Cardiac muscle cell (in vitro differentiated cells and primary cell): Measurements from ENCODE around the gene CDK2AP2. TPM values are rescaled to one million over a fixed set of nuclear protein-coding genes. Genes with fewer than 3 reads are reported as not detected.
A peak's percentile ranks its signal among the peaks of the same experiment; 100 is the strongest.

Experiments used
- DNase-seq, 2 donors: peaks; one replicate each; pipeline versions ENCODE4 v3.0.0 to v3.0.0-alpha.2; 2010 to 2017; ENCODE audit warnings: low read depth in 1 of 2, low spot score in 1 of 2
- H3K27ac ChIP-seq: fragments of 200-600 bp; sonication (generic); 2 replicates; pipeline ENCODE4 v1.5.1; 2016
- H3K27me3 ChIP-seq: fragments of 200-600 bp; sonication (generic); 2 replicates; pipeline ENCODE4 v1.6.0; 2016; ENCODE audit warnings: control low read depth
- H3K36me3 ChIP-seq: fragments of 200-600 bp; sonication (generic); 2 replicates; pipeline ENCODE4 v1.5.1; 2016; ENCODE audit warnings: control low read depth
- H3K4me1 ChIP-seq: fragments of 200-600 bp; sonication (generic); 2 replicates; pipeline ENCODE4 v1.8.1; 2017; ENCODE audit warnings: low read depth, mild to moderate bottlenecking, mixed run types
- H3K4me3 ChIP-seq: fragments of 200-600 bp; sonication (generic); 2 replicates; pipeline ENCODE4 v1.5.1; 2016; ENCODE audit warnings: mild to moderate bottlenecking
- H3K9me3 ChIP-seq: fragments of 200-600 bp; sonication (generic); 2 replicates; pipeline ENCODE4 v1.5.1; 2017; ENCODE audit warnings: low read depth, mild to moderate bottlenecking, control low read depth
- polyA plus RNA-seq: library from polyadenylated mRNA; unstranded; fragments of >200 nt; fragmentation: Nextera tagmentation; extraction: Ambion mirVana; gene quantifications from 2 replicates; pipeline ENCODE4 v1.2.1, GENCODE V29; 2016
- total RNA-seq: library from RNA; depleted of rRNA; stranded (reverse); fragments of >200 nt; gene quantifications from 2 replicates; pipeline ENCODE4 v1.2.3, GENCODE V29; 2016
- TF ChIP-seq, protein P1 (sequence below): IDR thresholded peaks from 2 replicates; pipeline ENCODE4 v1.5.1; 2012; ENCODE audit warnings: low read depth, mild to moderate bottlenecking, low read length

Gene CDK2AP2
- total and polyA plus RNA-seq, 2 experiments from 2014 or later = 38.5 to 136 TPM

DNA sequence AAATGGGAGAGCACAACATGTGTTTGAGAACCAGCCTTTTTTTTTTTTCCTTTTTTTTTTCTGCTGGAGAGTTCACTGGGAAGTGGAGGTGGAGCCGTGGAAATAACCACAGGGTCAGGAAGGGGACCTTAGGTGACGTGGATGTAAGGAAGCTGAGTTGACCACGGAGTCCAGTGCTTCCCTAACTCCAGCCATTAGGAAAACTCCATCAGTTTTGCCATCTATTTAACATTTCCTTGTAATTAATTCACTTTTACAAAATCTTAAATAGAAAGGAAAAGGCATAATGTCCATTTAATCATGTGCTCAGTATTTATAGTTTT lies 2.0 kb upstream of the CDK2AP2 start:
- TF ChIP-seq, protein P1, sequence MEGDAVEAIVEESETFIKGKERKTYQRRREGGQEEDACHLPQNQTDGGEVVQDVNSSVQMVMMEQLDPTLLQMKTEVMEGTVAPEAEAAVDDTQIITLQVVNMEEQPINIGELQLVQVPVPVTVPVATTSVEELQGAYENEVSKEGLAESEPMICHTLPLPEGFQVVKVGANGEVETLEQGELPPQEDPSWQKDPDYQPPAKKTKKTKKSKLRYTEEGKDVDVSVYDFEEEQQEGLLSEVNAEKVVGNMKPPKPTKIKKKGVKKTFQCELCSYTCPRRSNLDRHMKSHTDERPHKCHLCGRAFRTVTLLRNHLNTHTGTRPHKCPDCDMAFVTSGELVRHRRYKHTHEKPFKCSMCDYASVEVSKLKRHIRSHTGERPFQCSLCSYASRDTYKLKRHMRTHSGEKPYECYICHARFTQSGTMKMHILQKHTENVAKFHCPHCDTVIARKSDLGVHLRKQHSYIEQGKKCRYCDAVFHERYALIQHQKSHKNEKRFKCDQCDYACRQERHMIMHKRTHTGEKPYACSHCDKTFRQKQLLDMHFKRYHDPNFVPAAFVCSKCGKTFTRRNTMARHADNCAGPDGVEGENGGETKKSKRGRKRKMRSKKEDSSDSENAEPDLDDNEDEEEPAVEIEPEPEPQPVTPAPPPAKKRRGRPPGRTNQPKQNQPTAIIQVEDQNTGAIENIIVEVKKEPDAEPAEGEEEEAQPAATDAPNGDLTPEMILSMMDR = no peak
- no peak for DNase-seq
- peaks cover 4% of the 10 kb centered on the region for H3K4me1 ChIP-seq
- no peak overlapping the region for H3K27ac ChIP-seq
- H3K27me3 ChIP-seq = peaks cover 20% of the 10 kb centered on the region
- H3K9me3 ChIP-seq = no peaks in the 10 kb centered on the region
- no peaks in the 10 kb centered on the region for H3K36me3 ChIP-seq
- no peak overlapping the region for H3K4me3 ChIP-seq

DNA sequence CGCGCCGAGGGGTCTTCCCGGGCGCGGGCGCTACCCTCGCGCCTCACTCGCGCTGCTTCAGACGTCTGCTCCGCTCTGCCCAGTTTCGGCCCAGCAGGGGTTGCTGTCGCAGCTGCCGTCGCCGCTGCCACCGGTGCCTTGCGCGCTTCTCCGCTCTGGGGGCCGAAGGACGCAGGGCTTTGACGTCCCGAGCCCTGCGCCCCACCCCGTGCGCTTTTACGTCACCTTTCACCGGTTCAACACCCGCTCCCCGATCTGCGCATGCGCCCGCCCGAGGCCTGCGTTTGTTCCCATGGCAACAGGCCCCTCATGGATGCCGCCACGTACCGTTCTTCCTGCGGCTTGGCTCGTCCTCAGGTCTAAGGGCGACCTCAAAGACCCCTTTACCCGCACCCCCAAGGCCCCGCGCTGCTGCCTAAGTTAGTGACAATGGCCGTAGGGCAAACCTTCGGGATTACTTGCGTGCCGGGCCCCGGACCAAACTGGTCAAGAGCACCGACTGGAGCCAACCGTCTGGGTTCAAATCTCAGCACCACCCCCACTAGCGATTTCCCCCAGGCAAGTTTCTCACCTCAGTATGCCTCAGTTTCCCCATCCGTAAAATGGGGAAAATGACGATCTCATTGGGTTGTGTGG lies 642 bp upstream of the CDK2AP2 start:
- H3K4me1 ChIP-seq = peaks cover 4% of the 10 kb centered on the region
- DNase-seq = peak; percentile 98 to 99
- TF ChIP-seq, protein P1 = no peak
- no peaks in the 10 kb centered on the region for H3K9me3 ChIP-seq
- no peaks in the 10 kb centered on the region for H3K36me3 ChIP-seq
- peak overlapping the region; percentile 59 for H3K4me3 ChIP-seq
- H3K27ac ChIP-seq = peak overlapping the region; percentile 97
- H3K27me3 ChIP-seq = peaks cover 11% of the 10 kb centered on the region

DNA sequence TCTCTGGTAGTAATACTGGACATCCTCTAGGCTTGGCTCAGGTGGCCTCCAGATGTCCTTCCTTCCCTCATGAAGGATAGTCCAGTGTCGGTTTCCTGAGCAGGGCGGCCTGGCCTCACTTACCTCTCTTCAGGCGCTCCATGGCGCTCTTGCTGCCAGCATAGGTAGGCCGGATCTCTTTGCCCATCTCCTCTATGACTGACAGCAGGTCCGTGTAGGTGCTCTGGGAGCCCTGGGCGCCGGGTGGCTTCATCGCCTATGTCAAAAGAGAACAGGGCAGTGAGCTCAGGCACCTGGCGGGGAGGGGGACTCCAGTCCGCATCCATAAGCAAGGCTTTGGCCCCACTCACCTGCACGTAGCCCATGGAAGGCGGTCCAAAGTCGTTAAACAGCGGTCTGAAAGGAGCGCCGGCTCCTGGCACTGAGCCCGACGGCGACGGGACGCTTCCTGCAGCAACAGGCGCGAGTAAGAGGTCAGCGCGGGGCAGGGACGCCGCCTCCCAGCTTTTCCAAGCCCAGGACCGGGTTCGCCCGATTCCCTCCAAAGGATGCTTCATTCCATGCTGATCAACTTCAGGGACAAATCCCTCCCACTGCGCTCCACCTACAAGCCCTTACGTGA lies 609 bp downstream of the CDK2AP2 start:
- DNase-seq = no peak
- H3K36me3 ChIP-seq = no peaks in the 10 kb centered on the region
- peaks cover 15% of the 10 kb centered on the region for H3K27me3 ChIP-seq
- peak overlapping the region; percentile 85 for H3K27ac ChIP-seq
- H3K4me3 ChIP-seq = peak overlapping the region; percentile 64
- no peaks in the 10 kb centered on the region for H3K9me3 ChIP-seq
- TF ChIP-seq, protein P1 = no peak
- peaks cover 4% of the 10 kb centered on the region for H3K4me1 ChIP-seq

DNA sequence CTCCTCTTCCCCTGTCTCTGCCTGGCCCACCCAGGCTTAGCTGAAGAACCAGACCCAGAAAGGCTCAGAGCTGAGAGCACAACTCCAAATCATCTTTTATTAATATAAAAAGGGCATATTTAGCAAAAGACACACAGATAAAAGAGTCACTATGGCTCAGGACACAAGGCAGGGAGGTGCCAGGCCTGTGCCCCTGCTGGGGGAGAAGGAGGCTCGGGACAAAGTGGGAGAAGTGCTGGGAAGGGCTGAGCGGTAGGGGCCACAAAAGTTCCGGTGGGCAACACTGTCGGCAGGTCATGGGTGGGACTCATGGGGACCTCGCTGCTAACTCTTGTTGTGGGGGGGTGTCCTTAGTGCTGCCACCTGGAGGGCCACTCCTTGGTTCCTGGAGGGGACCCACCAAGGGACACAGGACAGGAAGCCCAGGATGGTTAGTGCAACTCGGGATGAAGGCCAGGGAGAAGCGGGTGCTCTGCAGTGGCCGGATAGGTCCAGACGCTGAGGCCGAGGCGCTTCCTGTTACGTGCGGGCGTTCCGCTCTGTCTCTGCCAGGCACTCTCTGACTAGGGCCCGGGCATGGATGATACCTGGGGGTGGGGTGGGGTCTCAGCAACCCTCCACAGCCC lies 1.4 kb downstream of the CDK2AP2 start:
- Histone ChIP-seq H3K9me3 (no peaks in the 10 kb centered on the region), H3K27me3 (peaks cover 9% of the 10 kb centered on the region), H3K36me3 (no peaks in the 10 kb centered on the region), H3K4me1 (peaks cover 4% of the 10 kb centered on the region), H3K27ac (no peak overlapping the region), H3K4me3 (no peak overlapping the region)
- no peak for DNase-seq
- TF ChIP-seq, protein P1 = no peak

DNA sequence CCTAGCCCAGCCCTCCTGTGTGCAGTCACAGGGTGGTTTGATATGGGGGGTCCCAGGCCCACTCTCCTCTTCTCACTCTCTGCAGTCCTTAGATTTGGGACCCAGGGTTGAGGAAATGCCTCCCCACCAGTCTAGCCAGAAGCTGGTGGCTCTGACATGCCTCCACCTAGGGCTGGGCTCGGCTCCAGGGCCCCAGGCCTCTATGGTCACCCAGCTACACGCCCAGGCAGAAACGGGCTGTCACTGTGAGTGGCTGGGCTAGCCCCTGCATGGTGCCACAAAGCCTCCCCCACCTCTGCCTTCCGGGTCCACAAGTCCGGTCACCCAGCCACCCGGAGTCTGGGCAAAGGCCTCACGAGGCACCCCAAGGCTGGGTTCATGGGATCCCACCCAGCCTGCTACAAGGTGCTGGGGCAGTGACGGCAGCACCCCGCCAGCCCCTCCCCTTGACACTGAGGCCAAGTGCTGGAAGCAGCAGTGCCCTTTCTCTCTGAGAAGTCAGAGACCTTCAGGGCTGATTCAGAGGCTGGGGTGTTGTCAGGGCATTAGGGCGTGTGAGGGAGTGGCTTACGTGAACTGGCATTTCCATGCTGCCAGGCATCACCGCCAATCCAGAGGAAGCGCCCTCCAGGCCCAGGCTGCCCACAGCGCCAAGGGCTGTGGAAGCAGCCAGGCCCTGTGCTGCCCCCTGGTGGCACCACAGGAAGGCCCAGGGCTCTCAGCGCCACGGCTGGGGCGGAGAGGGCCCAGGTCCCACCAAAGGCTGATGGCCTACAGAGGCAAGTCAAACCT lies 2.2 kb downstream of the CDK2AP2 start:
- H3K27me3 ChIP-seq = peaks cover 9% of the 10 kb centered on the region
- H3K4me3 ChIP-seq = peak overlapping the region; percentile 53
- H3K27ac ChIP-seq = peak overlapping the region; percentile 2

More for the DNA sequence above, 2.2 kb downstream of the CDK2AP2 start:
- peak; percentile 89 to 92 for DNase-seq
- Histone ChIP-seq H3K4me1 (peaks cover 4% of the 10 kb centered on the region), H3K36me3 (no peaks in the 10 kb centered on the region), H3K9me3 (no peaks in the 10 kb centered on the region)
- TF ChIP-seq, protein P1 = peak; percentile 97
